GM18909 (cell line): ENCODE results near the gene TAS2R42.

Experiments used
- ATAC-seq: cut with Tn5 transposase; IDR thresholded peaks from one replicate; pipeline ENCODE4 v1.9.1; 2021; ENCODE audit warnings: mild to moderate bottlenecking; ENCODE audit not compliant: unreplicated experiment, poor library complexity

The TAS2R42 gene

DNA sequence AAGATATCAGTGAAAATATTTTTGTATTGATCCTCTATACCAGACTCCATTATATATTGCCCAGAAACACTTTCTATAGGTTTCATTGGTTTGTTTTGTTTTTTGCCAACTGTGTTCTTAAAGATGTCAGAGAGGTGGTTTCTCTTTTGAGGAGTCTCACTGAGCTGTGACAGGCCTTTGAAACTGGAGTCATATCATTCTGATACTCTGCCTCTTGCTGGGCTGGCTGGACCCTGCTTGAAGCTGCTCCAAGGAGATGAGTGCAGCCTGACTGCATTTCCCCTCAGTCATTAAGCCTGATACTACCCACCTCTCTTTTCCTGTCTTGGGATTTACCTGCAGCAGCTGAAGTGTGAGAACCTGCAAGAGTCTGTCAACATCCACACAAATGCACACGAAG, 35.9 kb downstream of the TAS2R42 start:
- no peak for ATAC-seq

DNA sequence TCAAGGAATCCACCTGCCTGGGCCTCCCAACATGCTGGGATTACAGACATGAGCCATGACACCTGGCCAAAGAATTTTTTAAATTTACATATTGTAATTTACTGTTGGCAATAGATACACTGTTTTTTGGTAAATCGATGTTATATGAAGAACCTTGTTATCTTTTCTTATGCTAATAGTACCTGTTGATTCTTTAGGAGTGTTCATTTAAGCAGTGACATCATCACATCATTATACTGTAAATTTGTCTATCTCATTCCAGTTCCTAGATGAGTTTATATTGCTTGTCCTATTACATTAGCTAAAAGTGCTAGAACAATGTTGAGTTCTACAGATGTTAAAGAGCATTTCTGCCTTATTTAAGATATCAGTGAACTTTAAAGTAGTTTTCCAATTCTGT, 39.3 kb downstream of the TAS2R42 start:
- no peak for ATAC-seq

DNA sequence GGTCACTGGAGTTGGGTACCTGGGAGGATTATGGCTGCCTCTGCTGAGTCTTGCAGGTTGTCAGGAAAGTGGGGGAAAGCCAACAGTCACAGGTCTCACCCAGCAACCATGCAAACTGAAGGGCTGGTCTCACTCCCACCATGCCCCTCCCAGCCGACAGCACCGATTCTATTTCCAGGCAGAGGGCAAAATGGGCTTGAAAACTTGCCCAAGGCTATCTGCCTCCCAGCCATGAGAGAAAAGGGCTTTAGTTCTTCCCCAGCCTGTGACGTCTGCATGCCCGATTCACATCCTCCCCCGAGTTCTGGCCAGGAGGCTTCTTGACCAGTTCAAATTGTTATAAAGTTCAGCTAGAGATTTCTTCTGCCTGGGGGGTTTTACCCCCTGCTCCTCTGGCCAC, 42.4 kb downstream of the TAS2R42 start:
- ATAC-seq: no peak

DNA sequence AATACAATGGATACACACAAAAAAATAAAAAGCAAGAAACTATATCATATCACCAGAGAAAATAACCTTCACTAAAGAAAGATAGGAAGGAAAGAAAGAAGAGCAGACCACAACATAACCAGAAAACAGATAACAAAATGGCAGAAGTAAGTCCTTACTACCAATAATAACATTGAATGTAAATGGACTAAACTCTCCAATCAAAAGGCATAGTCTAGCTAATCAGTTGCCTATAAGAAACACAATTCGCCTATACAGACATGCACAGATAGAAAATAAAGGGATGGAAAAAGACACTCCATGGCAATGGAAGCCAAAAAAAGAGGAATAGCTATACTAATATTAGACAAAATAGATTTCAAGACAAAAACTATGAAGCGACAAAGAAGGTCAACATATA, 43.4 kb downstream of the TAS2R42 start:
- ATAC-seq: no peak

DNA sequence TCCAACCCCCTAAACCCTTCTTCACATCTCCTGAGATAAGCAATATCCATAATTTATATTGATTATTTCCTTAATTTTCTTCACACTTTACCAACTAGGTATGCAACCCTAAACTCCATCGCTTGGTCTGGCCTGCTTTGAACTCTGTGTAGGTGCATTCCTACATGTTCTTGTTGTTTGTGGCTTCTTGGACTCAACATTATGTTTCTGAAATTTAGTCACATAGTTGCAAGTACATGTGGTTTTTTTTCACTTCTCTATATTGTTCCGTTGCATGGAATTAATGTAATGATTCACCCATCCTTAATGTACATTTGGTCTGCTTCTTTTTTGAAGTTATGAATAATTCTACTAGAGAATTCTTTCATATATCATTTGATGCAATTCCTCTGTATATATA, 50.7 kb downstream of the TAS2R42 start:
- no peak for ATAC-seq
